Activated effector memory CD4-positive, alpha-beta T cell treated with anti-CD3 and anti-CD28 coated beads, Interleukin-2, amount 50 U/mL, for 16 hours (primary cell): ENCODE data around the gene NFKB1.

Experiments
- DNase-seq: peaks from one replicate; pipeline ENCODE4 v3.0.0-alpha.2; 2020

The NFKB1 gene

GRCh38 chr4:102632241-102633065 is 131.3 kb downstream of the NFKB1 start:
- DNase-seq: no peak

- no peak for DNase-seq
Observed at GRCh38 chr4:102633100-102633499, 131.9 kb downstream of the NFKB1 start.

- DNase-seq: no peak
Observed at GRCh38 chr4:102637391-102637790, 136.2 kb downstream of the NFKB1 start.

- DNase-seq: no peak
Observed at GRCh38 chr4:102638621-102639020, 137.5 kb downstream of the NFKB1 start.

- DNase-seq: no peak
Observed at GRCh38 chr4:102639598-102639997, 138.4 kb downstream of the NFKB1 start.

- DNase-seq: no peak
Observed at GRCh38 chr4:102640669-102641068, 139.5 kb downstream of the NFKB1 start.

- DNase-seq: no peak
Observed at GRCh38 chr4:102641793-102642192, 140.6 kb downstream of the NFKB1 start.

GRCh38 chr4:102642631-102643298 is 141.6 kb downstream of the NFKB1 start:
- DNase-seq: no peak

GRCh38 chr4:102647117-102647516 is 146.0 kb downstream of the NFKB1 start:
- no peak for DNase-seq

GRCh38 chr4:102657206-102657605 is 156.0 kb downstream of the NFKB1 start:
- no peak for DNase-seq

GRCh38 chr4:102663073-102663472 is 161.9 kb downstream of the NFKB1 start:
- DNase-seq: no peak

- DNase-seq: no peak
Observed at GRCh38 chr4:102665527-102665926, 164.4 kb downstream of the NFKB1 start.
